ENCODE data around the gene DOCK10.
A peak's percentile ranks its signal among the peaks of the same experiment; 100 is the strongest.
"Not testable (repeated sequence)": the region's sequence is repeated elsewhere in the genome, so short reads cannot be mapped to it uniquely, and the experiment has no call there.

Gene DOCK10

GRCh38 chr2:225041851-225042799 lies at the start of gene DOCK10:
Gene DOCK10 (minus strand): TSS chr2:225042468. CDS start chr2:225042374, 94 bp downstream.
- peak; percentile 35 for DNase-seq

- no peak for DNase-seq
Observed at GRCh38 chr2:225091336-225091735, 49.1 kb upstream of the DOCK10 start.

- no peak for DNase-seq
Observed at GRCh38 chr2:225090746-225091145, 48.5 kb upstream of the DOCK10 start.

GRCh38 chr2:225086915-225087314 lies 44.6 kb upstream of the DOCK10 start:
- DNase-seq = no peak

GRCh38 chr2:225086439-225086838 lies 44.2 kb upstream of the DOCK10 start:
- no peak for DNase-seq

- DNase-seq = no peak
Observed at GRCh38 chr2:225083276-225083675, 41.0 kb upstream of the DOCK10 start.

- no peak for DNase-seq
Observed at GRCh38 chr2:225076125-225076524, 33.9 kb upstream of the DOCK10 start.

GRCh38 chr2:225074919-225075681 lies 32.8 kb upstream of the DOCK10 start:
- DNase-seq = no peak

GRCh38 chr2:225074366-225074765 lies 32.1 kb upstream of the DOCK10 start:
- no peak for DNase-seq

- no peak for DNase-seq
Observed at GRCh38 chr2:225073198-225073597, 30.9 kb upstream of the DOCK10 start.

- DNase-seq = no peak
Observed at GRCh38 chr2:225072444-225072843, 30.2 kb upstream of the DOCK10 start.

GRCh38 chr2:225070811-225071210 lies 28.5 kb upstream of the DOCK10 start:
- no peak for DNase-seq

- no peak for DNase-seq
Observed at GRCh38 chr2:225069966-225070365, 27.7 kb upstream of the DOCK10 start.

GRCh38 chr2:225069477-225069876 lies 27.2 kb upstream of the DOCK10 start:
- no peak for DNase-seq

GRCh38 chr2:225065882-225066281 lies 23.6 kb upstream of the DOCK10 start:
- no peak for DNase-seq

- DNase-seq = no peak
Observed at GRCh38 chr2:225064928-225065327, 22.7 kb upstream of the DOCK10 start.

- no peak for DNase-seq
Observed at GRCh38 chr2:225064362-225064761, 22.1 kb upstream of the DOCK10 start.

GRCh38 chr2:225056330-225057073 lies 14.2 kb upstream of the DOCK10 start:
- DNase-seq = no peak

GRCh38 chr2:225055714-225056113 lies 13.4 kb upstream of the DOCK10 start:
- no peak for DNase-seq

GRCh38 chr2:225052703-225053102 lies 10.4 kb upstream of the DOCK10 start:
- DNase-seq = peak; percentile 50

- DNase-seq = not testable (repeated sequence)
Observed at GRCh38 chr2:225047502-225047901, 5.2 kb upstream of the DOCK10 start.

GRCh38 chr2:225042800-225043167 lies 516 bp upstream of the DOCK10 start:
- no peak for DNase-seq

GRCh38 chr2:225041207-225041850 lies 939 bp downstream of the DOCK10 start:
- peak; percentile 78 for DNase-seq
